H1 (cell line): ENCODE data around the gene BIN1. TPM values are rescaled to one million over a fixed set of nuclear protein-coding genes. Genes with fewer than 3 reads are reported as not detected.

ENCODE experiments used
- CTCF ChIA-PET: fragments of 300-600 bp; sonication (Branson Sonifier 250); formaldehyde crosslinking; loops from one replicate; lab custom pipeline; 2021; ENCODE audit not compliant: partially characterized antibody; lab: Charles Lee
- POLR2A ChIA-PET: fragments of 300-600 bp; sonication (Branson Sonifier 250); formaldehyde crosslinking; loops from one replicate; lab custom pipeline; 2021; ENCODE audit warnings: inconsistent platforms; ENCODE audit not compliant: partially characterized antibody; lab: Charles Lee
- DNase-seq, 2 experiments: peaks; one replicate each; pipeline versions ENCODE4 v3.0.0 to v3.0.0-alpha.2; 2010 to 2022; ENCODE audit warnings: low spot score in 2 of 2, low read depth in 1 of 2, mixed read lengths in 1 of 2
- FAIRE-seq: peaks from 2 replicates; lab custom pipeline; 2011; peaks lifted over from hg19 to GRCh38; lab: Jason Lieb, UNC
- H2AFZ ChIP-seq: 2 replicates; pipeline ENCODE4 v1.8.1; 2012; ENCODE audit warnings: low read length, inconsistent platforms
- H2AK5ac ChIP-seq: 2 replicates; pipeline ENCODE4 v1.6.1; 2013; ENCODE audit warnings: low read depth, low read length
- H2BK120ac ChIP-seq: replicated peaks from 2 replicates; pipeline ENCODE3; 2013; ENCODE audit warnings: low read depth, low read length, inconsistent platforms
- H2BK12ac ChIP-seq: 2 replicates; pipeline ENCODE4 v1.6.1; 2013; ENCODE audit warnings: low read depth, low read length
- H2BK15ac ChIP-seq: 2 replicates; pipeline ENCODE4 v1.6.1; 2013; ENCODE audit warnings: low read length
- H2BK20ac ChIP-seq: 2 replicates; pipeline ENCODE4 v1.6.1; 2013; ENCODE audit warnings: low read length
- H2BK5ac ChIP-seq: 2 replicates; pipeline ENCODE4 v1.6.1; 2013; ENCODE audit warnings: low read depth, low read length
- H3K14ac ChIP-seq: 2 replicates; pipeline ENCODE4 v1.6.1; 2013; ENCODE audit warnings: inconsistent platforms; ENCODE audit not compliant: insufficient read length
- H3K18ac ChIP-seq: 2 replicates; pipeline ENCODE4 v1.6.1; 2013; ENCODE audit warnings: low read length; ENCODE audit errors: extremely low read depth
- H3K23ac ChIP-seq: 2 replicates; pipeline ENCODE4 v1.6.1; 2013; ENCODE audit warnings: inconsistent platforms; ENCODE audit not compliant: insufficient read length
- H3K23me2 ChIP-seq: 2 replicates; pipeline ENCODE4 v1.6.1; 2013; ENCODE audit warnings: low read depth, low read length
- H3K27ac ChIP-seq: 2 replicates; pipeline ENCODE4 v1.6.1; 2011; ENCODE audit warnings: low read depth, low read length, inconsistent platforms
- H3K27me3 ChIP-seq, 4 experiments: replicated peaks in 1 of 4; 1 replicate in 1 of 4; 2 replicates in 3 of 4; pipeline versions ENCODE4 v1.6.1 to v1.8.1; 2011 to 2013; ENCODE audit warnings: low read length in 3 of 4, mild to moderate bottlenecking in 3 of 4, inconsistent platforms in 2 of 4, mixed read lengths in 2 of 4, moderate library complexity in 1 of 4; ENCODE audit not compliant: control insufficient read depth in 3 of 4, insufficient read depth in 3 of 4; ENCODE audit errors: extremely low read depth in 1 of 4
- H3K36me3 ChIP-seq, 4 experiments: 2 replicates each; pipeline versions ENCODE4 v1.6.1 to v1.8.1; 2011 to 2013; ENCODE audit warnings: mild to moderate bottlenecking in 4 of 4, low read length in 3 of 4, moderate library complexity in 2 of 4, control low read depth in 1 of 4, inconsistent platforms in 1 of 4; ENCODE audit not compliant: insufficient read depth in 4 of 4, control insufficient read depth in 2 of 4
- H3K4ac ChIP-seq: replicated peaks from 2 replicates; pipeline ENCODE3; 2013; ENCODE audit warnings: low read length, low read depth, mixed read lengths, inconsistent platforms; ENCODE audit not compliant: insufficient read length
- H3K4me1 ChIP-seq, 4 experiments: replicated peaks in 1 of 4; 1 replicate in 1 of 4; 2 replicates in 3 of 4; pipeline versions ENCODE4 v1.6.1 to v1.8.1; 2011 to 2013; ENCODE audit warnings: low read length in 3 of 4, inconsistent platforms in 2 of 4, mixed read lengths in 1 of 4; ENCODE audit not compliant: insufficient read depth in 4 of 4, control insufficient read depth in 3 of 4
- H3K4me2 ChIP-seq, 2 experiments: 2 replicates each; pipeline versions ENCODE4 v1.6.1 to v1.8.1; 2011 to 2013; ENCODE audit warnings: low read depth in 2 of 2, low read length in 2 of 2, control low read depth in 1 of 2, inconsistent platforms in 1 of 2, mild to moderate bottlenecking in 1 of 2; ENCODE audit not compliant: insufficient read depth in 1 of 2
- H3K4me3 ChIP-seq, 4 experiments: fragments of 200-600, 300-600 bp in 1 of 4; sonication (generic), shearing (Covaris generic), sonication (Bioruptor Twin) in 1 of 4; 2 replicates each; pipeline versions ENCODE4 v1.5.1 to v1.8.1; 2011 to 2016; ENCODE audit warnings: low read length in 4 of 4, low read depth in 3 of 4, control low read depth in 2 of 4, inconsistent platforms in 2 of 4, mild to moderate bottlenecking in 2 of 4, mixed read lengths in 1 of 4, moderate library complexity in 1 of 4; ENCODE audit not compliant: insufficient read depth in 2 of 4; ENCODE audit errors: extremely low read depth in 1 of 4
- H3K56ac ChIP-seq: replicated peaks from 2 replicates; pipeline ENCODE3; 2013; ENCODE audit warnings: low read depth, mild to moderate bottlenecking, mixed read lengths, low read length, inconsistent platforms; ENCODE audit not compliant: insufficient read length
- H3K79me1 ChIP-seq: 2 replicates; pipeline ENCODE4 v1.6.1; 2013; ENCODE audit warnings: low read depth, low read length, control low read depth
- H3K79me2 ChIP-seq, 2 experiments: 2 replicates each; pipeline versions ENCODE4 v1.6.1 to v1.8.1; 2012 to 2013; ENCODE audit warnings: low read length in 2 of 2, mild to moderate bottlenecking in 2 of 2, inconsistent platforms in 1 of 2; ENCODE audit not compliant: insufficient read depth in 2 of 2, control insufficient read depth in 1 of 2
- H3K9ac ChIP-seq, 4 experiments: replicated peaks in 1 of 4; 1 replicate in 1 of 4; 2 replicates in 3 of 4; pipeline versions ENCODE4 v1.6.1 to v1.8.1; 2011 to 2013; ENCODE audit warnings: low read depth in 3 of 4, low read length in 3 of 4, control low read depth in 2 of 4, mild to moderate bottlenecking in 2 of 4, moderate library complexity in 2 of 4, inconsistent platforms in 1 of 4; ENCODE audit errors: extremely low read depth in 1 of 4
- H3K9me3 ChIP-seq, 2 experiments: 2 replicates each; pipeline versions ENCODE4 v1.6.1 to v1.8.1; 2012 to 2013; ENCODE audit warnings: mild to moderate bottlenecking in 2 of 2, moderate library complexity in 2 of 2, control low read depth in 1 of 2, inconsistent platforms in 1 of 2, low read depth in 1 of 2, low read length in 1 of 2, mixed read lengths in 1 of 2; ENCODE audit not compliant: insufficient read depth in 2 of 2
- H4K20me1 ChIP-seq, 2 experiments: replicated peaks in 1 of 2; 2 replicates each; pipeline versions ENCODE3 to v1.8.1; 2011 to 2013; ENCODE audit warnings: inconsistent platforms in 2 of 2, low read length in 2 of 2, mild to moderate bottlenecking in 1 of 2; ENCODE audit not compliant: insufficient read depth in 2 of 2, control insufficient read depth in 1 of 2
- H4K5ac ChIP-seq: 2 replicates; pipeline ENCODE4 v1.6.1; 2013; ENCODE audit warnings: low read length, low read depth, mixed read lengths, inconsistent platforms; ENCODE audit not compliant: insufficient read length
- H4K8ac ChIP-seq: 2 replicates; pipeline ENCODE4 v1.8.0; 2013; ENCODE audit warnings: mild to moderate bottlenecking, moderate library complexity, low read length, inconsistent platforms; ENCODE audit not compliant: insufficient read depth; ENCODE audit errors: extremely low read depth
- H4K91ac ChIP-seq: replicated peaks from 2 replicates; pipeline ENCODE3; 2013; ENCODE audit warnings: low read length, mixed read lengths, inconsistent platforms; ENCODE audit not compliant: insufficient read length
- POLR2AphosphoS5 ChIP-seq: IDR thresholded peaks from 2 replicates; pipeline ENCODE4 v1.6.1; 2011; ENCODE audit warnings: low read depth, low read length
- WGBS, 2 experiments: shearing (Covaris generic) in 1 of 2; methylation state at CpG; one replicate each; pipeline versions ENCODE4 v1.1.6 to v1.1.7; 2013 to 2015; ENCODE audit warnings: low lambda C conversion rate in 2 of 2, mixed read lengths in 2 of 2, inconsistent platforms in 1 of 2, low coverage in 1 of 2, missing lambda C conversion rate in 1 of 2; ENCODE audit not compliant: insufficient replicate concordance in 2 of 2, insufficient coverage in 1 of 2, insufficient read length in 1 of 2; ENCODE audit errors: extremely low coverage in 1 of 2, missing lambda C conversion rate in 1 of 2; 5-methylcytosine and 5-hydroxymethylcytosine counted together
- polyA plus RNA-seq, 7 experiments: library from polyadenylated mRNA; depleted of rRNA in 3 of 7; stranded (reverse) in 5 of 7; unstranded in 2 of 7; fragments of >200 nt in 5 of 7; fragments of 200-250 nt in 2 of 7; gene quantifications; 1 replicate in 5 of 7; 2 replicates in 1 of 7; 4 replicates in 1 of 7; pipeline versions ENCODE4 v1.2.1 to v1.2.3, GENCODE V29; 2011 to 2013; ENCODE audit warnings: missing spikeins in 2 of 7, mixed read lengths in 2 of 7
- total RNA-seq: library from RNA; stranded (reverse); fragmentation: NEBNext Ultra II Directional; extraction: Animal tissue kit (Norgen Biotek cat#: 25700); gene quantifications from 2 replicates; pipeline ENCODE4 v1.2.1, GENCODE V29; 2021

Gene BIN1
- total and polyA plus RNA-seq, 2 of the 8 experiments (the other 6 are each of a cell fraction or from before 2014, with no cell fraction given), result 23.6 to 35.6 TPM

DNA sequence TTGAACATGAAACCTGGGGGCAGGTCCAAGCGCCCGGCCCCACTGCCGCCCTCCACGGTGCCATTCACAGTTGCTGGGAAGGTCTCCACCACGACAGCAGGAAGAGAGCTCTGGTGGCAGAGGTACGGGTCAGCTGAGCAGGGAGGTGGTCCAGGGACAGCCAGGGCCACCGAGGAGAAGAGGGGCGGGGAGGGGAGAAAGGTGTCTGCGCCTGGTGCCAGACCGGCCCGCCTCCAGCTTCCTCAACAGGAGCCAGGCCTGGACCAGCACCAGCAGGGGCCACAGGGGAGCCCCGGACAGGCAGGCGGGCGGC, 56.2 kb downstream of the BIN1 start:
- H3K79me1 ChIP-seq, result no peaks in the 10 kb centered on the region
- 0 out of 2 replicates have a peak overlapping the region, but pooled peaks have one; percentile 66 for H2BK5ac ChIP-seq
- peaks cover 0 to 6% (median 0%) of the 10 kb centered on the region in 4 experiments; a peak in 2 of 7 replicates for H3K4me1 ChIP-seq
- no peaks in the 10 kb centered on the region; a peak in 1 of 4 replicates for H3K9me3 ChIP-seq
- H3K9ac ChIP-seq, result no peak overlapping the region
- no peak overlapping the region for H3K4ac ChIP-seq
- no peak overlapping the region for H2AK5ac ChIP-seq
- no peak overlapping the region for H3K4me3 ChIP-seq
- 81% methylated on average over 9 of the region's 14 CpGs; no CpG with 5 or more reads in 1 of the 2 experiments for whole genome bisulfite sequencing, 2 experiments
- H3K36me3 ChIP-seq, result no peaks in the 10 kb centered on the region
- H3K18ac ChIP-seq, result no peak overlapping the region
- no peak overlapping the region for H4K5ac ChIP-seq
- no peak overlapping the region for H2AFZ ChIP-seq
- H4K8ac ChIP-seq, result no peak overlapping the region
- no peak overlapping the region for H2BK12ac ChIP-seq
- H4K20me1 ChIP-seq, result peaks cover 0 to 4% of the 10 kb centered on the region in 2 experiments
- DNase-seq, result no peak
- no peak overlapping the region for H3K4me2 ChIP-seq
- H3K14ac ChIP-seq, result no peak overlapping the region
- H2BK15ac ChIP-seq, result no peak overlapping the region
- ChIA-PET POLR2A (no interaction called here), CTCF (interaction anchor here (1.0 to 5.2 kb wide), 25 partner anchors 9 to 256 kb away, joined by 3 to 35 read pairs (median 5); no protein-coding TSS in a partner anchor)
- no peak overlapping the region for H2BK120ac ChIP-seq
- FAIRE-seq, result no peak
- no peak overlapping the region for H2BK20ac ChIP-seq
- no peak overlapping the region for H3K23ac ChIP-seq
- no peaks in the 10 kb centered on the region for H3K23me2 ChIP-seq
- no peak overlapping the region for H3K27ac ChIP-seq
- no peaks in the 10 kb centered on the region for H3K79me2 ChIP-seq
- H4K91ac ChIP-seq, result no peak overlapping the region
- no peaks in the 10 kb centered on the region for H3K27me3 ChIP-seq
- no peak overlapping the region for H3K56ac ChIP-seq
- no peak for TF ChIP-seq POLR2AphosphoS5
